ENCODE results near the gene DAP3.

DNA sequence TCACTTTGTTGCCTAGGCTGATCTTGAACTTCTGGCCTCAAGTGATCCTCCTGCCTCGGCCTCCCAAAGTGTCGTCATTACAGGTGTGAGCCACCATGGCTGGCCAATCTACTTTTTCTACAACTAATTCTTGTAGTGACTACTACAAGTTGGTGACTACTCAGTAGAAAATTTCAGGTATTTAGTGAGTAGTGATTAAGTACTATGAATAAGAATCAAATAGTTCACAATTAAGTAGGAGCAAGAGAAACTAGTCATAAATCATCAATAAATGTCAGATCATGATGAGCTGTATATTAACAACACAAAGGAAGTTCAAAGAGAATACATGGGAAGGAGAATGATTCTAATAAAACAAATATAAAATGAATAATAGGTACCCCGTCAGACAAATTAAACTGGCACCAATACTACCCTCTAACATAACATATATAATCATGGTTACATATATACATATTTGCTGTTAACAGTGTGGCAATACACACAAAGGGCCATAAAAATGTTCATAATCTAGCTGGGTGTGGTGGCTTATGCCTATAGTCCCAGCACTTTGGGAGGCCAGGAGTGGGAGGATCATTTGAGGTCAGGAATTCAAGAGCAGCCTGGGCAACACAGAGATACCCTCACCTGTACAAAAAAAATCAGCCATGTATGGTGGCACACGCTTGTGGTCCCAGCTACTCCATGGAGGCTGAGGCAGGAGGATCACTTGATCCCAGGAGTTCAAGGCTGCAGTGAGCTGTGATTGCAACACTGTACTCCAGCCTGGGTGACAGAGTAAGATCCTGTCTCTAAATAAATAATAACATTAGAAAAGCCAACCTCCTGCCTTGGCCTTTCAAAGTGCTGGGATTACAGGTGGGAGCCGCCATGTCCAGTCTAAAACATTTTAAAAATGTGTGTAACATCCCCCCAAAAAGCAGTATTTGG lies 19.4 kb upstream of the DAP3 start:
- TF ChIP-seq CTCF (IDR thresholded peaks at IDR 0.05; ENCODE audit: low read depth, low read length) = no peak
- no peak for TF ChIP-seq POLR2A (IDR thresholded peaks at IDR 0.05; ENCODE audit: extremely low read depth, insufficient read length)
- TF ChIP-seq, protein P1, sequence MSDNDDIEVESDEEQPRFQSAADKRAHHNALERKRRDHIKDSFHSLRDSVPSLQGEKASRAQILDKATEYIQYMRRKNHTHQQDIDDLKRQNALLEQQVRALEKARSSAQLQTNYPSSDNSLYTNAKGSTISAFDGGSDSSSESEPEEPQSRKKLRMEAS (IDR thresholded peaks at IDR 0.05; ENCODE audit: low read depth, low read length) = no peak

Measured in NB4 (cell line).